Testis (tissue), 2 donors: ENCODE data around the gene TBC1D9.

Experiments used
- CTCF ChIP-seq, 3 experiments: fragments of 450-650 bp in 2 of 3; fragments of 200-600 bp in 1 of 3; sonication (generic) in 1 of 3; IDR thresholded peaks; one replicate each; pipeline ENCODE4 v1.5.1; 2016 to 2019; ENCODE audit warnings: antibody characterized with exemption in 3 of 3, mild to moderate bottlenecking in 2 of 3, moderate library complexity in 1 of 3
- POLR2A ChIP-seq: fragments of 450-650 bp; IDR thresholded peaks from one replicate; pipeline ENCODE4 v1.6.1; 2017; ENCODE audit warnings: antibody characterized with exemption, mild to moderate bottlenecking, moderate library complexity

- no peak for TF ChIP-seq CTCF (IDR thresholded peaks at IDR 0.05)
- no peak for TF ChIP-seq POLR2A
These were observed 1.0 kb upstream of the TBC1D9 start for GRCh38 chr4:140757232-140757630.
